HG03442 (cell line): ENCODE measurements around the gene RMI2.

Source experiments
- ATAC-seq: cut with Tn5 transposase; IDR thresholded peaks from one replicate; pipeline ENCODE4 v1.9.1; 2021; ENCODE audit warnings: mild to moderate bottlenecking, moderate library complexity; ENCODE audit not compliant: unreplicated experiment

RMI2 gene

GRCh38 chr16:11309895-11310633 is 35.2 kb upstream of the RMI2 start:
- peak; percentile 26 for ATAC-seq

GRCh38 chr16:11310634-11310977 is 34.7 kb upstream of the RMI2 start:
- ATAC-seq = no peak

GRCh38 chr16:11310997-11311561 is 34.2 kb upstream of the RMI2 start:
- ATAC-seq = peak; percentile 32

- no peak for ATAC-seq
Measured at GRCh38 chr16:11312718-11313492, 32.4 kb upstream of the RMI2 start.

GRCh38 chr16:11313493-11314308 is 31.6 kb upstream of the RMI2 start:
- ATAC-seq = no peak

- no peak for ATAC-seq
Measured at GRCh38 chr16:11314309-11314894, 30.9 kb upstream of the RMI2 start.

- no peak for ATAC-seq
Measured at GRCh38 chr16:11315510-11315909, 29.7 kb upstream of the RMI2 start.

GRCh38 chr16:11316331-11317015 is 28.8 kb upstream of the RMI2 start:
- ATAC-seq = no peak

GRCh38 chr16:11318817-11319216 is 26.4 kb upstream of the RMI2 start:
- ATAC-seq = no peak

GRCh38 chr16:11319529-11320146 is 25.6 kb upstream of the RMI2 start:
- no peak for ATAC-seq

- ATAC-seq = no peak
Measured at GRCh38 chr16:11320170-11320569, 25.1 kb upstream of the RMI2 start.

GRCh38 chr16:11321662-11322061 is 23.6 kb upstream of the RMI2 start:
- ATAC-seq = no peak

- no peak for ATAC-seq
Measured at GRCh38 chr16:11322823-11323222, 22.4 kb upstream of the RMI2 start.

GRCh38 chr16:11323551-11324336 is 21.5 kb upstream of the RMI2 start:
- ATAC-seq = no peak

- ATAC-seq = no peak
Measured at GRCh38 chr16:11325404-11326083, 19.7 kb upstream of the RMI2 start.

GRCh38 chr16:11326084-11326736 is 19.0 kb upstream of the RMI2 start:
- ATAC-seq = no peak

GRCh38 chr16:11326737-11327276 is 18.5 kb upstream of the RMI2 start:
- no peak for ATAC-seq
